HEK293 (cell line): ENCODE measurements around the gene CCND3.
A peak's percentile ranks its signal among the peaks of the same experiment; 100 is the strongest.

Experiments
- GLIS1 ChIP-seq: fragments of 450-650 bp; formaldehyde crosslinking; IDR thresholded peaks from 2 replicates; pipeline ENCODE4 v1.5.1; 2016; ENCODE audit warnings: missing biosample characterization, missing genetic modification characterization
- KLF10 ChIP-seq: fragments of 450-650 bp; IDR thresholded peaks from 2 replicates; pipeline ENCODE4 v1.5.1; 2018; ENCODE audit warnings: missing biosample characterization, mild to moderate bottlenecking, missing genetic modification characterization
- OSR2 ChIP-seq: fragments of 450-650 bp; formaldehyde crosslinking; IDR thresholded peaks from 2 replicates; pipeline ENCODE4 v1.5.1; 2016; ENCODE audit warnings: missing biosample characterization, missing genetic modification characterization
- SCRT1 ChIP-seq: fragments of 450-650 bp; formaldehyde crosslinking; IDR thresholded peaks from 2 replicates; pipeline ENCODE4 v1.5.1; 2016; ENCODE audit warnings: missing biosample characterization, missing genetic modification characterization, borderline replicate concordance
- SP2 ChIP-seq: fragments of 450-650 bp; formaldehyde crosslinking; IDR thresholded peaks from 2 replicates; pipeline ENCODE4 v1.5.1; 2016; ENCODE audit warnings: missing biosample characterization, missing genetic modification characterization
- SP3 ChIP-seq: fragments of 450-650 bp; formaldehyde crosslinking; IDR thresholded peaks from 2 replicates; pipeline ENCODE4 v1.5.1; 2016; ENCODE audit warnings: missing biosample characterization, missing genetic modification characterization
- ZBTB20 ChIP-seq: fragments of 450-650 bp; formaldehyde crosslinking; IDR thresholded peaks from 2 replicates; pipeline ENCODE4 v1.5.1; 2016; ENCODE audit warnings: missing biosample characterization, missing genetic modification characterization
- ZIC2 ChIP-seq: fragments of 450-650 bp; formaldehyde crosslinking; IDR thresholded peaks from 2 replicates; pipeline ENCODE4 v1.5.1; 2016; ENCODE audit warnings: missing biosample characterization, missing genetic modification characterization
- ZNF114 ChIP-seq: fragments of 450-650 bp; formaldehyde crosslinking; IDR thresholded peaks from 2 replicates; pipeline ENCODE4 v1.5.0; 2017; ENCODE audit warnings: missing biosample characterization, missing genetic modification characterization
- ZNF146 ChIP-seq: fragments of 450-650 bp; formaldehyde crosslinking; IDR thresholded peaks from 2 replicates; pipeline ENCODE4 v1.5.1; 2016; ENCODE audit warnings: missing biosample characterization, missing genetic modification characterization
- ZNF202 ChIP-seq: fragments of 450-650 bp; formaldehyde crosslinking; IDR thresholded peaks from 2 replicates; pipeline ENCODE4 v1.5.1; 2016; ENCODE audit warnings: missing biosample characterization, missing genetic modification characterization, borderline replicate concordance
- ZNF391 ChIP-seq: fragments of 450-650 bp; formaldehyde crosslinking; IDR thresholded peaks from 2 replicates; pipeline ENCODE4 v1.5.1; 2016; ENCODE audit warnings: low read depth, missing biosample characterization, missing genetic modification characterization, borderline replicate concordance
- ZNF423 ChIP-seq: fragments of 450-650 bp; formaldehyde crosslinking; IDR thresholded peaks from 2 replicates; pipeline ENCODE4 v1.5.1; 2016; ENCODE audit warnings: missing biosample characterization, missing genetic modification characterization
- ZNF433 ChIP-seq: fragments of 450-650 bp; formaldehyde crosslinking; IDR thresholded peaks from 2 replicates; pipeline ENCODE4 v1.5.1; 2016; ENCODE audit warnings: missing biosample characterization, missing genetic modification characterization, low read depth
- ZNF501 ChIP-seq: fragments of 450-650 bp; formaldehyde crosslinking; IDR thresholded peaks from 2 replicates; pipeline ENCODE4 v1.5.1; 2016; ENCODE audit warnings: missing biosample characterization, missing genetic modification characterization
- ZNF585B ChIP-seq: fragments of 450-650 bp; formaldehyde crosslinking; IDR thresholded peaks from 2 replicates; pipeline ENCODE4 v1.5.1; 2016; ENCODE audit warnings: missing biosample characterization, missing genetic modification characterization
- ZNF747 ChIP-seq: fragments of 450-650 bp; formaldehyde crosslinking; IDR thresholded peaks from 2 replicates; pipeline ENCODE4 v1.5.1; 2016; ENCODE audit warnings: missing biosample characterization, missing genetic modification characterization
- ZNF843 ChIP-seq: fragments of 450-650 bp; formaldehyde crosslinking; IDR thresholded peaks from 2 replicates; pipeline ENCODE4 v1.5.1; 2016; ENCODE audit warnings: missing biosample characterization, missing genetic modification characterization
- TF ChIP-seq, protein P1 (sequence below): fragments of 450-650 bp; formaldehyde crosslinking; IDR thresholded peaks from 2 replicates; pipeline ENCODE4 v1.5.1; 2016; ENCODE audit warnings: missing biosample characterization, missing genetic modification characterization, borderline replicate concordance
- TF ChIP-seq, protein P2 (sequence below): fragments of 450-650 bp; formaldehyde crosslinking; IDR thresholded peaks from 2 replicates; pipeline ENCODE4 v1.5.1; 2016; ENCODE audit warnings: missing biosample characterization, missing genetic modification characterization
- TF ChIP-seq, protein P3 (sequence below): fragments of 450-650 bp; formaldehyde crosslinking; IDR thresholded peaks from 2 replicates; pipeline ENCODE4 v1.5.1; 2016; ENCODE audit warnings: missing biosample characterization, missing genetic modification characterization
- TF ChIP-seq, protein P4 (sequence below): fragments of 450-650 bp; formaldehyde crosslinking; IDR thresholded peaks from 2 replicates; pipeline ENCODE4 v1.5.1; 2016; ENCODE audit warnings: missing biosample characterization, missing genetic modification characterization
- TF ChIP-seq, protein P5 (sequence below): fragments of 450-650 bp; formaldehyde crosslinking; IDR thresholded peaks from 2 replicates; pipeline ENCODE4 v1.5.1; 2016; ENCODE audit warnings: missing biosample characterization, missing genetic modification characterization

CCND3 gene

DNA sequence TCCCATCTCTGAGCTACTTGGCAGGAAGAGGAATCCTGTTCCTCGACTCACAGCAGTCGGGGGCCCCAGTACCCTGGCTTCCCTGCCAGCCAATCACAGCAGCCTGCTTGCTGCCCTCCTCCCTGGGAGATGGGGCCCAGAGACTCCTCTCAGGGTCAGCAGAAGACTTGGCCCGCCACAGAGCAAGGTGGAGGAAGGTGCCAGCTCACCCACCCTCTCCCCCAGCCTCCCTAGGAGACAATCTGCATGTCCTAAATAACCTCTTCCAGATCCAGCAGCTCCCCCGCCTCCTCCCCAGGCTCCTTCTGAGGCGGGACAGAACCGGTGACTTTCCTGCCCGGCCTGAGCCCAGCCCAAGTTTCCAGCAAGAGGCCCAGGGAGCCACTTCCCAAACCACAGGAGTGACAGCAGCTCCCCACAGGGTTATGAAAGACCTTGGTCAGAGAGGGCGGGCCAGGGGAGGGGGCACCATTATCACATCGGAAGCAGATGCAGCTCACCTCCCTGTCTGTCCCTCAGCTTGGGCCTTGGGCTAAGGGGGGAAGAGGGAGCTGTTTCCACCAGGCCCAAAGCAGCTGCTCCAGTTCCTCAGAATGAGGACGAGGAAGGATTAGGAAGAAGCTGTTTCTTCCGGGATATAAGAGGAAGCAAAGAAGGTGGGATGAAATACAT, 2.3 kb downstream of the CCND3 start (continued):
- TF ChIP-seq SCRT1 (tag by site-specific recombination) (no peak), ZBTB20 (tag by site-specific recombination) (peak; percentile 97), SP2 (tag by site-specific recombination) (peak; percentile 74), ZNF843 (tag by site-specific recombination) (no peak), KLF10 (tag by site-specific recombination) (no peak), ZNF202 (tag by site-specific recombination) (no peak), ZNF585B (tag by site-specific recombination) (no peak), ZNF747 (tag by site-specific recombination) (no peak), ZNF114 (no peak), ZNF423 (tag by site-specific recombination) (no peak), OSR2 (tag by site-specific recombination) (no peak), ZNF391 (tag by site-specific recombination) (no peak), ZNF433 (no peak), ZIC2 (tag by site-specific recombination) (peak; percentile 91), SP3 (tag by site-specific recombination) (peak; percentile 35), ZNF501 (tag by site-specific recombination) (no peak), GLIS1 (tag by site-specific recombination) (peak; percentile 35; the same call in 1 of the 2 replicates), ZNF146 (tag by site-specific recombination) (no peak)
- TF ChIP-seq, protein P1, sequence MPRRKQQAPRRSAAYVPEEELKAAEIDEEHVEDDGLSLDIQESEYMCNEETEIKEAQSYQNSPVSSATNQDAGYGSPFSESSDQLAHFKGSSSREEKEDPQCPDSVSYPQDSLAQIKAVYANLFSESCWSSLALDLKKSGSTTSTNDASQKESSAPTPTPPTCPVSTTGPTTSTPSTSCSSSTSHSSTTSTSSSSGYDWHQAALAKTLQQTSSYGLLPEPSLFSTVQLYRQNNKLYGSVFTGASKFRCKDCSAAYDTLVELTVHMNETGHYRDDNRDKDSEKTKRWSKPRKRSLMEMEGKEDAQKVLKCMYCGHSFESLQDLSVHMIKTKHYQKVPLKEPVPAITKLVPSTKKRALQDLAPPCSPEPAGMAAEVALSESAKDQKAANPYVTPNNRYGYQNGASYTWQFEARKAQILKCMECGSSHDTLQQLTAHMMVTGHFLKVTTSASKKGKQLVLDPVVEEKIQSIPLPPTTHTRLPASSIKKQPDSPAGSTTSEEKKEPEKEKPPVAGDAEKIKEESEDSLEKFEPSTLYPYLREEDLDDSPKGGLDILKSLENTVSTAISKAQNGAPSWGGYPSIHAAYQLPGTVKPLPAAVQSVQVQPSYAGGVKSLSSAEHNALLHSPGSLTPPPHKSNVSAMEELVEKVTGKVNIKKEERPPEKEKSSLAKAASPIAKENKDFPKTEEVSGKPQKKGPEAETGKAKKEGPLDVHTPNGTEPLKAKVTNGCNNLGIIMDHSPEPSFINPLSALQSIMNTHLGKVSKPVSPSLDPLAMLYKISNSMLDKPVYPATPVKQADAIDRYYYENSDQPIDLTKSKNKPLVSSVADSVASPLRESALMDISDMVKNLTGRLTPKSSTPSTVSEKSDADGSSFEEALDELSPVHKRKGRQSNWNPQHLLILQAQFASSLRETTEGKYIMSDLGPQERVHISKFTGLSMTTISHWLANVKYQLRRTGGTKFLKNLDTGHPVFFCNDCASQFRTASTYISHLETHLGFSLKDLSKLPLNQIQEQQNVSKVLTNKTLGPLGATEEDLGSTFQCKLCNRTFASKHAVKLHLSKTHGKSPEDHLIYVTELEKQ, result no peak
- TF ChIP-seq, protein P2, sequence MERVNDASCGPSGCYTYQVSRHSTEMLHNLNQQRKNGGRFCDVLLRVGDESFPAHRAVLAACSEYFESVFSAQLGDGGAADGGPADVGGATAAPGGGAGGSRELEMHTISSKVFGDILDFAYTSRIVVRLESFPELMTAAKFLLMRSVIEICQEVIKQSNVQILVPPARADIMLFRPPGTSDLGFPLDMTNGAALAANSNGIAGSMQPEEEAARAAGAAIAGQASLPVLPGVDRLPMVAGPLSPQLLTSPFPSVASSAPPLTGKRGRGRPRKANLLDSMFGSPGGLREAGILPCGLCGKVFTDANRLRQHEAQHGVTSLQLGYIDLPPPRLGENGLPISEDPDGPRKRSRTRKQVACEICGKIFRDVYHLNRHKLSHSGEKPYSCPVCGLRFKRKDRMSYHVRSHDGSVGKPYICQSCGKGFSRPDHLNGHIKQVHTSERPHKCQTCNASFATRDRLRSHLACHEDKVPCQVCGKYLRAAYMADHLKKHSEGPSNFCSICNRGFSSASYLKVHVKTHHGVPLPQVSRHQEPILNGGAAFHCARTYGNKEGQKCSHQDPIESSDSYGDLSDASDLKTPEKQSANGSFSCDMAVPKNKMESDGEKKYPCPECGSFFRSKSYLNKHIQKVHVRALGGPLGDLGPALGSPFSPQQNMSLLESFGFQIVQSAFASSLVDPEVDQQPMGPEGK (tag by site-specific recombination), result peak; percentile 51; the same call in 1 of the 2 replicates
- TF ChIP-seq, protein P3, sequence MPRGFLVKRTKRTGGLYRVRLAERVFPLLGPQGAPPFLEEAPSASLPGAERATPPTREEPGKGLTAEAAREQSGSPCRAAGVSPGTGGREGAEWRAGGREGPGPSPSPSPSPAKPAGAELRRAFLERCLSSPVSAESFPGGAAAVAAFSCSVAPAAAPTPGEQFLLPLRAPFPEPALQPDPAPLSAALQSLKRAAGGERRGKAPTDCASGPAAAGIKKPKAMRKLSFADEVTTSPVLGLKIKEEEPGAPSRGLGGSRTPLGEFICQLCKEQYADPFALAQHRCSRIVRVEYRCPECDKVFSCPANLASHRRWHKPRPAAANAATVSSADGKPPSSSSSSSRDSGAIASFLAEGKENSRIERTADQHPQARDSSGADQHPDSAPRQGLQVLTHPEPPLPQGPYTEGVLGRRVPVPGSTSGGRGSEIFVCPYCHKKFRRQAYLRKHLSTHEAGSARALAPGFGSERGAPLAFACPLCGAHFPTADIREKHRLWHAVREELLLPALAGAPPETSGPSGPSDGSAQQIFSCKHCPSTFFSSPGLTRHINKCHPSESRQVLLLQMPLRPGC (tag by site-specific recombination), result no peak
- TF ChIP-seq, protein P4, sequence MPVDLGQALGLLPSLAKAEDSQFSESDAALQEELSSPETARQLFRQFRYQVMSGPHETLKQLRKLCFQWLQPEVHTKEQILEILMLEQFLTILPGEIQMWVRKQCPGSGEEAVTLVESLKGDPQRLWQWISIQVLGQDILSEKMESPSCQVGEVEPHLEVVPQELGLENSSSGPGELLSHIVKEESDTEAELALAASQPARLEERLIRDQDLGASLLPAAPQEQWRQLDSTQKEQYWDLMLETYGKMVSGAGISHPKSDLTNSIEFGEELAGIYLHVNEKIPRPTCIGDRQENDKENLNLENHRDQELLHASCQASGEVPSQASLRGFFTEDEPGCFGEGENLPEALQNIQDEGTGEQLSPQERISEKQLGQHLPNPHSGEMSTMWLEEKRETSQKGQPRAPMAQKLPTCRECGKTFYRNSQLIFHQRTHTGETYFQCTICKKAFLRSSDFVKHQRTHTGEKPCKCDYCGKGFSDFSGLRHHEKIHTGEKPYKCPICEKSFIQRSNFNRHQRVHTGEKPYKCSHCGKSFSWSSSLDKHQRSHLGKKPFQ, result no peak
- TF ChIP-seq, protein P5, sequence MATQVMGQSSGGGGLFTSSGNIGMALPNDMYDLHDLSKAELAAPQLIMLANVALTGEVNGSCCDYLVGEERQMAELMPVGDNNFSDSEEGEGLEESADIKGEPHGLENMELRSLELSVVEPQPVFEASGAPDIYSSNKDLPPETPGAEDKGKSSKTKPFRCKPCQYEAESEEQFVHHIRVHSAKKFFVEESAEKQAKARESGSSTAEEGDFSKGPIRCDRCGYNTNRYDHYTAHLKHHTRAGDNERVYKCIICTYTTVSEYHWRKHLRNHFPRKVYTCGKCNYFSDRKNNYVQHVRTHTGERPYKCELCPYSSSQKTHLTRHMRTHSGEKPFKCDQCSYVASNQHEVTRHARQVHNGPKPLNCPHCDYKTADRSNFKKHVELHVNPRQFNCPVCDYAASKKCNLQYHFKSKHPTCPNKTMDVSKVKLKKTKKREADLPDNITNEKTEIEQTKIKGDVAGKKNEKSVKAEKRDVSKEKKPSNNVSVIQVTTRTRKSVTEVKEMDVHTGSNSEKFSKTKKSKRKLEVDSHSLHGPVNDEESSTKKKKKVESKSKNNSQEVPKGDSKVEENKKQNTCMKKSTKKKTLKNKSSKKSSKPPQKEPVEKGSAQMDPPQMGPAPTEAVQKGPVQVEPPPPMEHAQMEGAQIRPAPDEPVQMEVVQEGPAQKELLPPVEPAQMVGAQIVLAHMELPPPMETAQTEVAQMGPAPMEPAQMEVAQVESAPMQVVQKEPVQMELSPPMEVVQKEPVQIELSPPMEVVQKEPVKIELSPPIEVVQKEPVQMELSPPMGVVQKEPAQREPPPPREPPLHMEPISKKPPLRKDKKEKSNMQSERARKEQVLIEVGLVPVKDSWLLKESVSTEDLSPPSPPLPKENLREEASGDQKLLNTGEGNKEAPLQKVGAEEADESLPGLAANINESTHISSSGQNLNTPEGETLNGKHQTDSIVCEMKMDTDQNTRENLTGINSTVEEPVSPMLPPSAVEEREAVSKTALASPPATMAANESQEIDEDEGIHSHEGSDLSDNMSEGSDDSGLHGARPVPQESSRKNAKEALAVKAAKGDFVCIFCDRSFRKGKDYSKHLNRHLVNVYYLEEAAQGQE (tag by site-specific recombination), result no peak
